CD14-positive monocyte (primary cell): ENCODE data around the gene ATXN1. TPM values are rescaled to one million over a fixed set of nuclear protein-coding genes. Genes with fewer than 3 reads are reported as not detected.

ENCODE experiments used
- DNase-seq, 3 donors: peaks; one replicate each; pipeline ENCODE4 v3.0.0-alpha.2; 2011 to 2022
- H2AFZ ChIP-seq: 2 replicates; pipeline ENCODE4 v1.6.0; 2012; ENCODE audit warnings: mild to moderate bottlenecking, low read depth, low read length, inconsistent platforms; ENCODE audit not compliant: insufficient read depth, poor library complexity, severe bottlenecking
- H3K27ac ChIP-seq, 2 donors: 1 replicate in 1 of 2; 2 replicates in 1 of 2; pipeline ENCODE4 v1.5.1; 2012 to 2013; ENCODE audit warnings: low read length in 2 of 2, control low read depth in 1 of 2, inconsistent platforms in 1 of 2, low read depth in 1 of 2, mild to moderate bottlenecking in 1 of 2
- H3K27me3 ChIP-seq, 2 donors: one replicate each; pipeline versions ENCODE4 v1.6.0 to v1.6.1; 2011 to 2013; ENCODE audit warnings: low read length in 2 of 2; ENCODE audit not compliant: control insufficient read depth in 2 of 2, insufficient read depth in 2 of 2
- H3K36me3 ChIP-seq, 2 donors: replicated peaks in 1 of 2; 1 replicate in 1 of 2; 2 replicates in 1 of 2; pipeline versions ENCODE4 v1.5.1 to v1.6.1; 2012 to 2013; ENCODE audit warnings: low read length in 2 of 2, control low read depth in 1 of 2, inconsistent platforms in 1 of 2, mild to moderate bottlenecking in 1 of 2; ENCODE audit not compliant: insufficient read depth in 2 of 2, control insufficient read depth in 1 of 2
- H3K4me1 ChIP-seq, 2 donors: 1 replicate in 1 of 2; 2 replicates in 1 of 2; pipeline versions ENCODE4 v1.5.1 to v1.6.1; 2012 to 2013; ENCODE audit warnings: low read length in 2 of 2, control low read depth in 1 of 2, inconsistent platforms in 1 of 2, mild to moderate bottlenecking in 1 of 2, moderate library complexity in 1 of 2; ENCODE audit not compliant: insufficient read depth in 2 of 2, control insufficient read depth in 1 of 2
- H3K4me2 ChIP-seq: replicated peaks from 2 replicates; pipeline ENCODE3; 2012; ENCODE audit warnings: low read length, moderate library complexity, mild to moderate bottlenecking; ENCODE audit not compliant: poor library complexity, severe bottlenecking; ENCODE audit errors: extremely low read depth
- H3K4me3 ChIP-seq, 3 experiments: fragments of 200-600 bp in 1 of 3; sonication (generic) in 1 of 3; replicated peaks in 1 of 3; 1 replicate in 2 of 3; 2 replicates in 1 of 3; pipeline ENCODE4 v1.5.1; 2011 to 2013; ENCODE audit warnings: low read length in 3 of 3, mild to moderate bottlenecking in 3 of 3, control low read depth in 2 of 3, low read depth in 2 of 3, inconsistent platforms in 1 of 3, moderate library complexity in 1 of 3
- H3K79me2 ChIP-seq: 2 replicates; pipeline ENCODE4 v1.6.0; 2012; ENCODE audit warnings: mild to moderate bottlenecking, control low read depth, inconsistent platforms, low read length, moderate library complexity; ENCODE audit not compliant: insufficient read depth
- H3K9ac ChIP-seq: 2 replicates; pipeline ENCODE4 v1.6.0; 2017; ENCODE audit warnings: low read length, mild to moderate bottlenecking; ENCODE audit not compliant: insufficient read depth, poor library complexity, severe bottlenecking
- H3K9me3 ChIP-seq, 2 donors: replicated peaks in 1 of 2; 1 replicate in 1 of 2; 2 replicates in 1 of 2; pipeline versions ENCODE4 v1.5.1 to v1.6.1; 2012 to 2013; ENCODE audit warnings: low read length in 2 of 2, control low read depth in 1 of 2; ENCODE audit not compliant: control insufficient read depth in 1 of 2, insufficient read depth in 1 of 2
- H4K20me1 ChIP-seq: 2 replicates; pipeline ENCODE4 v1.6.0; 2012; ENCODE audit warnings: mild to moderate bottlenecking, low read length, control low read depth, moderate library complexity; ENCODE audit not compliant: insufficient read depth
- H3K27ac Mint-ChIP-seq, 7 donors: one replicate each; pipeline ENCODE4 v1.8.0; 2020; ENCODE audit warnings: mild to moderate bottlenecking in 7 of 7, mixed read lengths in 7 of 7, moderate library complexity in 6 of 7, inconsistent platforms in 2 of 7
- H3K27me3 Mint-ChIP-seq, 3 donors: one replicate each; pipeline ENCODE4 v1.8.0; 2021 to 2022; ENCODE audit warnings: low read depth in 3 of 3, mild to moderate bottlenecking in 3 of 3, mixed read lengths in 3 of 3, moderate library complexity in 3 of 3, inconsistent platforms in 1 of 3
- H3K36me3 Mint-ChIP-seq, 2 donors: one replicate each; pipeline ENCODE4 v1.8.0; 2020; ENCODE audit warnings: mixed read lengths in 2 of 2, inconsistent platforms in 1 of 2, mild to moderate bottlenecking in 1 of 2
- H3K4me1 Mint-ChIP-seq: one replicate; pipeline ENCODE4 v1.8.0; 2020; ENCODE audit warnings: mild to moderate bottlenecking, mixed read lengths
- H3K4me3 Mint-ChIP-seq, 2 donors: one replicate each; pipeline ENCODE4 v1.8.0; 2020; ENCODE audit warnings: mild to moderate bottlenecking in 2 of 2, mixed read lengths in 2 of 2, moderate library complexity in 1 of 2
- H3K9me3 Mint-ChIP-seq, 7 donors: one replicate each; pipeline ENCODE4 v1.8.0; 2020 to 2022; ENCODE audit warnings: mixed read lengths in 7 of 7, mild to moderate bottlenecking in 6 of 7, moderate library complexity in 6 of 7, inconsistent platforms in 2 of 7
- CTCF ChIP-seq: fragments of 200-600 bp; IDR thresholded peaks from one replicate; pipeline ENCODE4 v1.8.0; 2022; ENCODE audit warnings: antibody characterized with exemption, mild to moderate bottlenecking
- WGBS: methylation state at CpG from one replicate; pipeline ENCODE4 v1.1.5; 2013; ENCODE audit warnings: missing lambda C conversion rate; ENCODE audit not compliant: insufficient coverage; 5-methylcytosine and 5-hydroxymethylcytosine counted together
- intact Hi-C, 2 donors: fragments of 100-400 bp; cut with micrococcal nuclease; formaldehyde crosslinking; loops; one replicate each; pipeline versions ENCODE4 v1.15.0 to v1.15.1; 2023
- polyA plus RNA-seq, 3 donors: library from polyadenylated mRNA; depleted of rRNA in 1 of 3; unstranded in 2 of 3; stranded (reverse) in 1 of 3; fragments of 300-500 nt in 2 of 3; fragments of >200 nt in 1 of 3; fragmentation: Illumina TruSeq in 2 of 3; gene quantifications; 1 replicate in 2 of 3; 2 replicates in 1 of 3; pipeline ENCODE4 v1.2.3, GENCODE V29; 2012 to 2021

ATXN1 gene
- polyA plus RNA-seq, 3 donors, result 8.8 to 19.1 (median 10.9) TPM

GRCh38 chr6:16799279-16800193 is 38.3 kb upstream of the ATXN1 start:
- WGBS, result 83% methylated on average over 1 of the region's 8 CpGs
- H3K4me2 ChIP-seq, result no peak overlapping the region
- peaks cover 0 to 1% (median 0%) of the 10 kb centered on the region in 3 donors for H3K27me3 Mint-ChIP-seq

More at GRCh38 chr6:16799279-16800193, 38.3 kb upstream of the ATXN1 start:
- Mint-ChIP-seq H3K9me3 (peaks cover 0 to 5% (median 0%) of the 10 kb centered on the region in 7 donors), H3K4me1 (peaks cover 23% of the 10 kb centered on the region), H3K4me3 (no peak overlapping the region), H3K27ac (no peak overlapping the region), H3K36me3 (peaks cover 0 to 2% of the 10 kb centered on the region in 2 donors)
- Histone ChIP-seq H3K79me2 (no peaks in the 10 kb centered on the region), H3K36me3 (no peaks in the 10 kb centered on the region), H3K9me3 (no peaks in the 10 kb centered on the region), H3K4me3 (no peak overlapping the region), H3K27me3 (no peaks in the 10 kb centered on the region), H4K20me1 (no peaks in the 10 kb centered on the region), H2AFZ (peak overlapping the region; percentile 17), H3K9ac (no peak overlapping the region), H3K27ac (no peak overlapping the region), H3K4me1 (peaks cover 17 to 19% of the 10 kb centered on the region in 2 donors)
- DNase-seq, result no peak
- intact Hi-C loops, result no loop called here
- TF ChIP-seq CTCF, result no peak
